GM21723 (cell line): Measurements from ENCODE around the gene CFAP92.

Experiments
- ATAC-seq: cut with Tn5 transposase; IDR thresholded peaks from one replicate; pipeline ENCODE4 v1.9.1; 2021; ENCODE audit warnings: mild to moderate bottlenecking, moderate library complexity; ENCODE audit not compliant: unreplicated experiment

Gene CFAP92

DNA sequence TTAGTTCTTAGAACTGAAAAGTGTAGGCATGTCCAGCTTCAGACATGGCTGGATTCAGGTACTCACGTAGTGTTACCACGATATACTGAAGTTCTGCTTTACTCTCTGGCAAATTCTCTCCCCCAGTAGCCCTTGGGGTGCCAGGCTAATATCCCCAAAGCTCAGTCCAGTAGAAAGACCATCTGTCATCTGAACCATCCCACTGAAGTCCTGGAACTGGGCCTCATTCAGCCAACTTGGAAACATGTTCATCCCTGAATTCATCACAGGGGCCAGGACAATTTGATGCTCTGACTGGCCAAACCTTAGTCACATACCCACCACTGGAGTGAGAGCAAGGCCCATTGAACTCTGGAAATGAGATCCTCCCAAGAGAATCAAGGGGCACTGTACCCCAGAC is 15.4 kb upstream of the CFAP92 start:
- ATAC-seq: no peak

GRCh38 chr3:129007792-129008191 is 13.9 kb upstream of the CFAP92 start:
- no peak for ATAC-seq

DNA sequence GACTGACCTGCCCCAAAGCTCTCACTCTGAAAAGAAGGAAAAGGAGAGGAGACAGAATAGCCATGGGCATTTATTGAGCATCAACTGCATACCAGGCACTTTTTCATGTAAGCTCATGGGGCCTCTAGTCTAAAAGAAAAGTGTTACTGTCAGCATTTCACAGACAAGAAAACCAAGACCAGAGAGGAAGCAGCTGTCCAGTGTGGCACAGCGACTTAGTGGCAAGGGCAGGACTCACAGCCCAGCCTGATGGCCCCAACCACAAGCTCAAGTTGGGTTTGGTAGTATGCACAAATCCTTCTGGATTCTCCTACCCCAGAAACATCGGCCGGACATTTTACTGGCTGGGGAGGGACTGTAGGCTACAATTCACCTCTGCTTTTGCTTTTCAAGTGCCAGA is 13.0 kb upstream of the CFAP92 start:
- ATAC-seq: no peak

DNA sequence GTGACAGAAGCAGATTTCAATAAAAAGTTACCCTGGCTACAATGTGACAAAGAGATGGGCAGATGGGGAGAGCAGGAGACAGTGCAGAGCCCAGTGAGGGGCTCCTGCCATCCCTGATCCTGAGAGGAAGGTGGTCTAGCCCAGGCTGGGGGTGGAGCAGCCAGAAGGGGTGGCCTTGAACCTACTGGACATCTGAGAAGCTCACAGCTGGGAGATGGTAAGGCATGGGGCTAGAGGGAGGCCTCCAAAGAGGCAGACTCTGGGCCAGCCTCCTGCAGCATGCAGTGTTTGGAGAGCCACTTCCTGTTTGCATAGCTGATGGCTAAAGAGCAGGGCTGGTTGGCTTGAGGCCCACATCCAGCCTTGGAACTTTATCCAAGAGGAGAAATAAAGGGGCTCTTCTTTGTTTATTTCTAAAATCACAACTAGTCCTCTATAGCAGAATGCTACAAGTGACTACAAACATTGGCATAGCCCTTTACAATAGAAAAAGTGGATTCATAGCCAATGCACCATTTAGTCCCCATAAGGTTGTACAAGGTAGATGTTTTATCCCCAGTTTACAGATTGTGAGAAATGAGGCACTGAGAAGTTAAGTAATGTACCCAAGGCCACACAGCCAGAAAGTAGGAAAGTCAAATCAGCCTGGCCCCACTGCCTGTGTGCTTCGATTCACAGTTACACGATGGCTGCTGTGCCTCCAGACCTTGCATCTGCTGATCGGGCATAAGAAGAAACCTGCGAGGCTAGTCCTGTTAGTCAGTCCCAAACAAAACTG is 11.8 kb upstream of the CFAP92 start:
- no peak for ATAC-seq

DNA sequence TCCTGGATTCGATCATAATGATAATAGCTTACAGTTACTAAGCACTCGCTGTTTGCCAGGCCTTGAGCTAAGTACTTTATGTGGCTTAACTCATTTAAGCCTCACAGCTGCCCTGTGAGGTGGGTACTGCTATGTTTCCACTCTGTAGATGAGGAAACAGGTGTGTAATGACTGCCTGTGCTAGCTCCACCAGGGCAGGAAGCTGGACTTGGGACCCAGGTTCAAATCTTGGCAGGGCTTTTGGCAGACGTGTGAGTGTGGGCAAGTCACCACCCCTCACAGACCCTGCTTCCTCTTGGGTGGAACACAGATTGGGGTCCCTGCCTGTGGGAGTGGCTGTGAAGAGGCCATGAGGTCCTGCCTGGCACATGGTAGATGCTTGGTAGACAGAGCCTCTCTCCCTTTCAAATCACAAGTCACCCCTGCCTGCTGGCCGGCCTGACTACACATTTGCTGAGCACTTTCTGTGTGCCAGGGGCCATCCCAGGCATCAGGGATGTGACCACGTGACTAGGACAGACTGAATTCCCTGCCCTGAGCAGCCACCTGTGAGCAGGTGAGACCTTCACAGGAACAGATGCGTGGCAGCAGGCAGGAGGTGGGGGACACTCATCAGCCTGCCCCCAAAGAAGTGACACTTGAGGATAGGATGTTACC is 10.9 kb upstream of the CFAP92 start:
- ATAC-seq: no peak

GRCh38 chr3:129003578-129004112 is 9.8 kb upstream of the CFAP92 start:
- no peak for ATAC-seq

GRCh38 chr3:129002573-129003569 is 9.0 kb upstream of the CFAP92 start:
- no peak for ATAC-seq

DNA sequence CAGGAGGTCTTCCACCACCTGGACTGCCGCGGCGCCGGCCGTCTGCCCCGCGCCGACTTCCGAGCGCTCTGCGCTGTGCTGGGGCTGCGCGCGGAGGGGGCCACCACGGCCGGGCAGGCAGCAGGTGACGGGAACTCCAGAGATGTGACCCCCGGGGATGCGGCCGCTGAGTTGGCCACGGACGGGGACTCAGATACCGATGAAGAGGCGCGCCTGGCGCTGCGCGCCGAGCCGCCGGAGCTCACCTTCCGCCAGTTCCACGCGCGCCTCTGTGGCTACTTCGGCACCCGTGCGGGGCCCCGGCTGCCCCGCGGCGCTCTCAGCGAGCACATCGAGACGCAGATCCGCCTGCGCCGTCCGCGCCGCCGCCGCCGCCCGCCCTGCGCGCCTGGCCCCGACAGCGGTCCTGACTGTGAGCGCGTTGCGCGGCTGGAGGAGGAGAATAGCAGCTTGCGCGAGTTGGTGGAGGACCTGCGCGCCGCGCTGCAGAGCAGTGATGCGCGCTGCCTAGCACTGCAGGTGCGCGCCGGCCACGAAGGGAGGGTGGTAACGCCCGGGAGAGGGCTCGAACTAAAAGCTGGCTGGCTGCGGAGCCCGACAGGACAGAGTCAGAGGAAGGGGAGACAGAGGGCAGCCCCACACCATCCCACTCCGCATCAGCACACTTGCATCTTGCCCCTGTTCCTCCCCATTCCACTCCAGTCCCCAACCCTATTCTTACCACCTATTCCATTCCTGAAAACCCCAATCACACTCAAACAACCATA is 8.1 kb upstream of the CFAP92 start:
- ATAC-seq: no peak

- no peak for ATAC-seq
These were observed 7.4 kb upstream of the CFAP92 start, which contains the start of gene EFCC1 for GRCh38 chr3:129001101-129001805. TSS of gene EFCC1 (plus strand) at chr3:129001304. CDS start at chr3:129001629, 325 bp downstream.

GRCh38 chr3:129000742-129001100 is 6.8 kb upstream of the CFAP92 start:
- ATAC-seq: no peak

DNA sequence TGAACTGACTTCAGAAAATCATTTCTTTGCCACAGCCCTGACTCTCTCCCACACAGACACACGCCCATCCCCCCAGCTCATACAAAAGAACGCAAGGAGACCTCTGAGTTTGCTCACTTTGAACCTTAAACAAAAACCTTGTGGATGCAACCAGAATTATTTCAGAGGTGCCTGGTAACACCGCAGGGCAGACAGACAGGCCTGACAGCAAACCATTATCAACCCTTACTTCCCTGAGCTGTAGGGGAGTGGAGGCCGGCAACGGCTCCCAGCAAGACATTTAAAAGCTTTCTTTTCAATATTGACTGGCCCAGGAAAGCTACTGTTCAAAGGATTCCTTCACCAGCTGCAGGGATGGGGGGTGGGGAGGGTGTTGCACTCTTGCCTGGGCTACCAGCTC is 5.2 kb upstream of the CFAP92 start:
- no peak for ATAC-seq

GRCh38 chr3:128998561-128998960 is 4.7 kb upstream of the CFAP92 start:
- ATAC-seq: no peak

DNA sequence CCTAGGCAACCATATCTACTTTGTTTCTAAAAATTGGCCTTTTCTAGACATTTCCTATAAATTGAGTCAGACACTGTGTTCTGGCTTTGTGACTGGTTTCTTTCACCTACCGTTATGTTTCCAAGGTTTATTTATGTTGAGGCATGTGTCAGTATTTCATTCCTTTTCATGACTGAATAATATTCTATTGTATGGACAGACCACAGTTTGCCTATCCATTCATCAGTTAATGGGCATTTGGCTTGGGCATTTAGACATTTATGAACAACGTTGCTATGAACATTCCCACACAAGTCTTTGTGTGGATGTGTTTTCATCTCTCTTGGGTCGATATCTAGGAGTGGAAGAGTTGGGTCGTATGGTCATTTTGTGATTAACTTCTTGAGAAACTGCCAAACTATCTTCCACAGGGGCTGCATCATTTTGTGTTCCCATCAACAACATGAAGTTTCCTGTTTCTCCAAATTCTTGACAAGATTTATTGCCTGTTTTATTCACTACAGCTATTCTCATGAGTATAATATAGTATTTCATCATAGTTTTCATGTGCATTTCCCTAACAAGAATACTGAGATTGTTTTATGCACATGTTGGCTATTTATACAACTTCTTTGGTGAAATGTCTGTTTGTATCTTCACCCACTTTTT is 3.7 kb upstream of the CFAP92 start:
- ATAC-seq: no peak

DNA sequence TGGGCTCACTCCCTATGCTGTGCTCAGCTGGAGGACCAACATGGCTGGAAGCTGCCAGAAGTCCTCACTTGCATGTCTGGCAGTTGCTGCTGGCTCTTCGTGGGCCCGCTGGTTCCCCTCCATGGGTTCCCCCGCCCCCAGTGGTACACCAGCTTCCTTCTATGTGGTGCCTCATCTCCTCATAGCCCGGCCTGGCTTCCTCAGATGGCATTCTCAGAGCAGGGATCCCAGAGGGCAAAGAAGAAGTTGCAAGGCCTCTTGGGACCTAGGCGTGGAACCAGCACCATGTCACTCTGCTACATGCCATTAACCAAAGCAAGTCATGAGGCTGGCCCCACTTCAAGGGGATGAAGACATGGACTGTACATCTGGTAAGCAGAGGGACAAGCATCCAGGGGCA is 2.9 kb upstream of the CFAP92 start:
- no peak for ATAC-seq

GRCh38 chr3:128996200-128996599 is 2.3 kb upstream of the CFAP92 start:
- ATAC-seq: no peak

GRCh38 chr3:128995737-128996136 is 1.9 kb upstream of the CFAP92 start:
- no peak for ATAC-seq

GRCh38 chr3:128994581-128995546 is 988 bp upstream of the CFAP92 start:
- ATAC-seq: no peak

DNA sequence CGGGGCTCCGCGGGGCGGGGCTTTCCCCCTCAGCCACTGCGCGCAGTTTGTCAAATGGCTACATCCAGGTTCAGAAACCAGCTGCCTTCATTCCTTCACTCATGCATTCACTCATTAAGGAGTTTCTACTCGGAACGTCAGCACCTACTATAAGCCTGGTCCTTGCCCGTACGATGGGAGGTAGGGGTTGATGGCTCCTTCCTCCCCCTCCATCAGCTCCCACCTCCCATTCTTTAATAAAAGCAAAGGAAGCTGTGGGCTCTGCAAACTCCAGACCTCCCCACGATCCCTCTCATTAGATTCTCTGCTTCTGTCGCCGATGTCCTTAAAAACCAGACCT is 267 bp upstream of the CFAP92 start:
- no peak for ATAC-seq
